Right lobe of liver (tissue), 6 donors: ENCODE data around the gene PPP1R1B. TPM values are rescaled to one million over a fixed set of nuclear protein-coding genes. Genes with fewer than 3 reads are reported as not detected.

Source experiments
- ATAC-seq, 4 donors: fragments of 200-7000 bp; cut with Tn5 transposase; one replicate each; pipeline ENCODE4 v1.9.1; 2020; ENCODE audit warnings: mild to moderate bottlenecking in 4 of 4, moderate library complexity in 4 of 4
- DNase-seq, 3 donors: peaks; one replicate each; pipeline ENCODE4 v3.0.0-alpha.2; 2020
- H3K27ac ChIP-seq, 3 donors: fragments of 200-600 bp; one replicate each; pipeline ENCODE4 v1.8.0; 2022
- H3K27me3 ChIP-seq, 2 donors: fragments of 200-600 bp; one replicate each; pipeline ENCODE4 v1.8.0; 2022
- H3K36me3 ChIP-seq, 4 donors: fragments of 200-600 bp; sonication (generic) in 1 of 4; one replicate each; pipeline versions ENCODE4 v1.5.1 to v1.8.0; 2017 to 2022; ENCODE audit warnings: control low read depth in 1 of 4
- H3K4me1 ChIP-seq, 4 donors: fragments of 200-600 bp; sonication (generic) in 1 of 4; one replicate each; pipeline versions ENCODE4 v1.5.1 to v1.8.0; 2017 to 2022; ENCODE audit warnings: control low read depth in 1 of 4
- H3K4me3 ChIP-seq, 3 donors: fragments of 200-600 bp; one replicate each; pipeline ENCODE4 v1.8.0; 2022
- H3K9me3 ChIP-seq, 4 donors: fragments of 200-600 bp; sonication (generic) in 1 of 4; one replicate each; pipeline versions ENCODE4 v1.5.1 to v1.8.0; 2017 to 2022; ENCODE audit warnings: control low read depth in 1 of 4
- POLR2A ChIP-seq: fragments of 450-650 bp; IDR thresholded peaks from one replicate; pipeline ENCODE4 v1.6.1; 2017; ENCODE audit warnings: antibody characterized with exemption, mild to moderate bottlenecking
- WGBS: methylation state at CpG from one replicate; pipeline ENCODE4 v1.1.6; 2018; ENCODE audit warnings: low coverage, low lambda C conversion rate; ENCODE audit not compliant: insufficient coverage; ENCODE audit errors: missing lambda C conversion rate; 5-methylcytosine and 5-hydroxymethylcytosine counted together
- intact Hi-C, 2 donors: fragments of 100-400 bp; cut with DNase I; formaldehyde crosslinking; loops; one replicate each; pipeline versions ENCODE4 v1.11.2 to v1.14.1; 2022
- total RNA-seq, 6 experiments: library from RNA; depleted of rRNA in 2 of 6; stranded (reverse); fragments of >200 nt in 2 of 6; fragmentation: NEBNext Ultra II Directional in 3 of 6; extraction: Animal tissue kit (Norgen Biotek cat#: 25700) in 3 of 6; gene quantifications; one replicate each; pipeline versions ENCODE4 v1.1.0 to v1.2.4, GENCODE V29; 2016 to 2023
- TF ChIP-seq, protein P1 (sequence below), 4 donors: fragments of 200-600 bp in 3 of 4; fragments of 450-650 bp in 1 of 4; IDR thresholded peaks; one replicate each; pipeline versions ENCODE4 v1.5.1 to v1.8.0; 2016 to 2022; ENCODE audit warnings: antibody characterized with exemption in 4 of 4, mild to moderate bottlenecking in 2 of 4
- donor health status: DM: no; HTN: yes; CAD: no.
- donor health status: DM: no; HTN: no; CAD: no.
- donor health status: DM: no; HTN: no; CAD: no.
- donor health status: DM: no; HTN: yes; CAD: no.
- donor health status: DM: no; HTN: yes; CAD: no.

Gene PPP1R1B
- total RNA-seq, 6 experiments from 2014 or later, result 0.46 TPM; not detected in 5

DNA sequence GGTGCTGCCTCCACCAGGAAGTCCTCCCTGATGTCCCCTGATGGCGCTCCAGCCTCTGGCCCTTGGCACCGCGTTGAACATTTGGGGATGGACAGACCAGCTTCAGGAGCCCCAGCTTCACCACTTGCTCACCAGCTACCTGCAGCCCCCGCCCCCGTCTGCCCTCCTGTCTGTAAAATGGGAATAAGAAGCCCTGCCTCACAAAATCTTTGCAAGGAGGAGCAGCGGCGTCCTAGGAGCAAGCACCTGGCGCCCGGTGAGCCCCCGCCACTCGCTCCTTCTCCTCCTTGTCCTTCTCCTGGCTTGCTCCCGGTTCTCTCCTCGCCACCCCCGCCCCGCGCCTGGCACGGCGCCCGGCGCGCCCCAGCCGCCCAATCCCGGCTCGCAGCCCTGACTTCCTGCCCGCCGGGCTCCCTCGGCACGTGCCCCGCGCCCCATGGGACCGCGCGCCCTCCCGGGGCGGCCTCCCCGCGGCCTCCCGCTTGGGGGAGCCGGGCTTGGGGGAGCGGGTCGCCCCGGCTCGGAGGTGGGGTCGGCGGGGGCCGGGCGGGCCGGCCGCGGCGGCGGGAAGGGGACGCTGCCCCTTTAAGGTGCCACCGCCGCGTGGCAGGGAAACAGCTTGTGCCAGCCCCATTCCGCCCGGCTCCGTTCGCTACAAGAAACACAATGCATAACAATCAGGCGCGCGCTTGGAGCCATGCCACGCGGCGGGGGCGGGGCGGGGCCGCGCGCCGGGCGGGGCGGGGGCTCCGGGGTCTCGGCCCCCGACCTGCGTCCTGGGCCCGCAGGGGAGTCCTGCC, 9.1 kb upstream of the PPP1R1B start:
- TF ChIP-seq, protein P1, sequence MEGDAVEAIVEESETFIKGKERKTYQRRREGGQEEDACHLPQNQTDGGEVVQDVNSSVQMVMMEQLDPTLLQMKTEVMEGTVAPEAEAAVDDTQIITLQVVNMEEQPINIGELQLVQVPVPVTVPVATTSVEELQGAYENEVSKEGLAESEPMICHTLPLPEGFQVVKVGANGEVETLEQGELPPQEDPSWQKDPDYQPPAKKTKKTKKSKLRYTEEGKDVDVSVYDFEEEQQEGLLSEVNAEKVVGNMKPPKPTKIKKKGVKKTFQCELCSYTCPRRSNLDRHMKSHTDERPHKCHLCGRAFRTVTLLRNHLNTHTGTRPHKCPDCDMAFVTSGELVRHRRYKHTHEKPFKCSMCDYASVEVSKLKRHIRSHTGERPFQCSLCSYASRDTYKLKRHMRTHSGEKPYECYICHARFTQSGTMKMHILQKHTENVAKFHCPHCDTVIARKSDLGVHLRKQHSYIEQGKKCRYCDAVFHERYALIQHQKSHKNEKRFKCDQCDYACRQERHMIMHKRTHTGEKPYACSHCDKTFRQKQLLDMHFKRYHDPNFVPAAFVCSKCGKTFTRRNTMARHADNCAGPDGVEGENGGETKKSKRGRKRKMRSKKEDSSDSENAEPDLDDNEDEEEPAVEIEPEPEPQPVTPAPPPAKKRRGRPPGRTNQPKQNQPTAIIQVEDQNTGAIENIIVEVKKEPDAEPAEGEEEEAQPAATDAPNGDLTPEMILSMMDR (IDR thresholded peaks at IDR 0.05), result no peak
- peak; percentile 13 for TF ChIP-seq POLR2A
- Histone ChIP-seq H3K27me3 (no peaks in the 10 kb centered on the region), H3K4me3 (peak overlapping the region; percentile 31 to 59 (median 44)), H3K36me3 (no peaks in the 10 kb centered on the region), H3K9me3 (no peaks in the 10 kb centered on the region), H3K27ac (no peak overlapping the region), H3K4me1 (no peaks in the 10 kb centered on the region)
- ATAC-seq, result peak; percentile 35 to 56 (median 52)
- DNase-seq, result peak; percentile 64 to 71 (median 69)
- 2% methylated on average over 7 of the region's 79 CpGs for WGBS
- intact Hi-C loops, result no loop called here

DNA sequence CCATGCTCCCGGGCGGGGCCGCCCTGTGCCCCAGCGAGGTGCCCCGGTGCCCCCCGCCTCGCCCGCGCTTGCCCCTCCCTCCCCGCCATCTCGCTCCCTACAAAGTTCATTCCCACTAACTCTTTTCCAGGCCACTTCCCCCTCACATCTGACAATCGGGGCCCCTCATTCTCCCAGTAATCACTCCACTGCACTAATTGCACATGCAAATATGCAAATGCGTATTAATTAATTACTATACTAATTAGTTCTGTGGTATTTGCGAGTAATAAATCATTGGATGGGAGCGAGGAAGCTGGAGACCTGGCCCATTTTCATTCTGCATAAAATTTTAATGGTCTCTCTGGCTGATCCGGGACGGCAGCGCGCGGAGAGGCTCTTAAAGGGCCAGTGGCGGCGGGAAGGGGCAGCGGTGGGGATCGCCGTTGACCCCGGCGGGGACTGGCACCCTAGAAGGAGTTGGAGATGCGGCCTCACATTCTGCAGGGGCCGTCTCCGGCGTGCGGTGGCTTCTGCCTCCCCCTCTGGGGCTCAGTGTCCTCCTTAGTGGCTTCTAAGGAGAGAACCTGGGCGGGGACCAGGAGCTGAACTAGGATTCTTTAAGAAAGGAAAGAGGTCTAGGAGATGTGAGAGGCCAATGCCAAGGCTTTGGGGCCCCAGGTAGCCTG, 8.4 kb upstream of the PPP1R1B start:
- Histone ChIP-seq H3K4me1 (no peaks in the 10 kb centered on the region), H3K27ac (no peak overlapping the region), H3K36me3 (no peaks in the 10 kb centered on the region), H3K4me3 (peak overlapping the region; percentile 31 to 59 (median 44)), H3K9me3 (no peaks in the 10 kb centered on the region), H3K27me3 (no peaks in the 10 kb centered on the region)
- ATAC-seq (no peak), DNase-seq (no peak)
- TF ChIP-seq POLR2A, result no peak
- TF ChIP-seq, protein P1 (IDR thresholded peaks at IDR 0.05), result no peak
- intact Hi-C loops, result no loop called here
- WGBS, result 1% methylated on average over 25 of the region's 33 CpGs

DNA sequence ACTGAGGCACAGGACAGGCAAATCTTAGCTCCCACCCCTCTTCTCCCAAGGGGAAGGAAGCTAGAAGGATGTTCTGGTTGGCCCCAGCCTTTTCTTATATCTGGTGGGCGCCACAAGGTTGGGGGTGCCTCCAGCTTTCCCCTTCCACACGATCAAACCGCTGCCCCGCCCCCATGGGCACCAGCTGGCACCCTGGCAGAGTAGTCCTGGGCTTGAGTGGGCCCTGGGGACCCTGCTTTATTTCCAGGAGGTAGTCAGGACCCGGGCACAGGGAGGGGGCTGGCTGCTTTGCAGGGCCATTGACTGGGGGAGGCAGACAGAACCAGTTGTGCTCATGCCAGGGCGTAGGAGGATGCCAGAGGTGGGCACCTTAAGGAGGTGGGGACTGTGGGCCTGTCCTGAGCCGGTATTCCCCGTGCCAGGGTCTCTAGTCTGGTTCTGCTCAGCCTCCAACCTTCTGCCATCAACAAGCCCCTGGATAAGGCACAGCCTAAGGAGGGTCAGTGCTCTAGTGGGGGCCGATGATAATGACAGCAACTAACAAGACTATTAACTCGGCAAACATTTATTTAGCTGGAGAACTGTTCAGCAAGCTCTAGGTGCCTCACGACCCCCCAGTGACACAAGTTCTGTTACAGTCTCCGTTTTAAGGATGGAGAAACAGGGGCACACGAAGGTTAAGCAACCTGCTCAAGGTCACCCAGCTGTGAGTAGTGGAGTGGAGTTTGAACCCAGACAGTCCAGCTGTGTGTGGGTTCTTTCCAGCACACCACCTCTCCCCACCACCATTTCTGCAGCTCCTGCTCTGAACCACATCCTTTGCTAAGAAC, 7.6 kb upstream of the PPP1R1B start:
- H3K4me3 ChIP-seq, result no peak overlapping the region
- TF ChIP-seq, protein P1 (IDR thresholded peaks at IDR 0.05), result no peak
- TF ChIP-seq POLR2A, result no peak
- intact Hi-C loops, result no loop called here
- no peaks in the 10 kb centered on the region for H3K9me3 ChIP-seq
- ATAC-seq, result no peak
- H3K4me1 ChIP-seq, result no peaks in the 10 kb centered on the region
- H3K27me3 ChIP-seq, result no peaks in the 10 kb centered on the region
- no peak overlapping the region for H3K27ac ChIP-seq
- 53% methylated on average over 4 of the region's 13 CpGs for WGBS
- DNase-seq, result no peak
- H3K36me3 ChIP-seq, result no peaks in the 10 kb centered on the region

DNA sequence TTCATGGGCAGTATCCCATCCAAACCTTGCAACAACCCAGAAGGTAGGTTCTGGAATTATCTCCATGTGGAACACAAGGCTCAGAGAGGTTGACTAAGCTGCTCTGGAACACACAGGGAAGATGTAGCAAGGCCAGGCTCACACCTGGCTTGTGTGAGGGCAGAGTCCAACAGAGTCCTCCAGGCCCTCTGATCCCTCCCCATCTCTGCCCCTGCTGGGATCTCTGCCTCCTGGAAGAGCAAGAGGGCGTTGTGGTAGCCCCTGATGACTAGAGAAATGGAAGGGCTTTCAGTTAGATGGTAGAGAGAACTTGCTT, 7.0 kb upstream of the PPP1R1B start:
- no peaks in the 10 kb centered on the region for H3K27me3 ChIP-seq

More for the DNA sequence above, 7.0 kb upstream of the PPP1R1B start:
- TF ChIP-seq, protein P1 (IDR thresholded peaks at IDR 0.05), result no peak
- TF ChIP-seq POLR2A, result no peak
- intact Hi-C loops, result loop anchor here (5.0 to 10.0 kb wide), 4 partner anchors 55 to 133 kb away; no protein-coding TSS in a partner anchor
- no peaks in the 10 kb centered on the region for H3K36me3 ChIP-seq
- 50% methylated on average over 1 of the region's 1 CpG for WGBS
- no peak overlapping the region for H3K27ac ChIP-seq
- H3K9me3 ChIP-seq, result no peaks in the 10 kb centered on the region
- ATAC-seq (no peak), DNase-seq (no peak)
- no peaks in the 10 kb centered on the region for H3K4me1 ChIP-seq
- H3K4me3 ChIP-seq, result no peak overlapping the region
